Testis (tissue), 2 donors: ENCODE data around the gene AKAP12.

Experiments
- CTCF ChIP-seq, 3 experiments: fragments of 450-650 bp in 2 of 3; fragments of 200-600 bp in 1 of 3; sonication (generic) in 1 of 3; IDR thresholded peaks; one replicate each; pipeline ENCODE4 v1.5.1; 2016 to 2019; ENCODE audit warnings: antibody characterized with exemption in 3 of 3, mild to moderate bottlenecking in 2 of 3, moderate library complexity in 1 of 3
- POLR2A ChIP-seq: fragments of 450-650 bp; IDR thresholded peaks from one replicate; pipeline ENCODE4 v1.6.1; 2017; ENCODE audit warnings: antibody characterized with exemption, mild to moderate bottlenecking, moderate library complexity

GRCh38 chr6:151196555-151196954 is 43.2 kb upstream of the AKAP12 start:
- TF ChIP-seq CTCF (IDR thresholded peaks at IDR 0.05), result no peak
- no peak for TF ChIP-seq POLR2A
